Kidney epithelial cell (primary cell): ENCODE results near the gene ZNF160. TPM values are rescaled to one million over a fixed set of nuclear protein-coding genes. Genes with fewer than 3 reads are reported as not detected.

ENCODE experiments used
- DNase-seq: peaks from one replicate; pipeline ENCODE4 v3.0.0-alpha.2; 2010; ENCODE audit warnings: low read depth
- H3K27me3 ChIP-seq: 2 replicates; pipeline ENCODE4 v1.6.0; 2011; ENCODE audit warnings: low read length; ENCODE audit not compliant: control insufficient read depth, insufficient read depth
- H3K36me3 ChIP-seq: 2 replicates; pipeline ENCODE4 v1.5.1; 2011; ENCODE audit warnings: low read length; ENCODE audit not compliant: control insufficient read depth, insufficient read depth
- H3K4me3 ChIP-seq: 2 replicates; pipeline ENCODE4 v1.5.1; 2011; ENCODE audit warnings: low read depth, mild to moderate bottlenecking, control low read depth, low read length
- total RNA-seq: library from RNA; depleted of rRNA; stranded (reverse); fragments of >200 nt; gene quantifications from 2 replicates; pipeline ENCODE4 v1.2.3, GENCODE V29; 2015
- TF ChIP-seq, protein P1 (sequence below): IDR thresholded peaks from 2 replicates; pipeline ENCODE4 v1.5.1; 2011; ENCODE audit warnings: mild to moderate bottlenecking, moderate library complexity, low read length, control low read depth, inconsistent platforms; ENCODE audit not compliant: insufficient read depth, poor library complexity, severe bottlenecking

The ZNF160 gene
- 16.5 and 21.8 TPM in 2 replicates for total RNA-seq

DNA sequence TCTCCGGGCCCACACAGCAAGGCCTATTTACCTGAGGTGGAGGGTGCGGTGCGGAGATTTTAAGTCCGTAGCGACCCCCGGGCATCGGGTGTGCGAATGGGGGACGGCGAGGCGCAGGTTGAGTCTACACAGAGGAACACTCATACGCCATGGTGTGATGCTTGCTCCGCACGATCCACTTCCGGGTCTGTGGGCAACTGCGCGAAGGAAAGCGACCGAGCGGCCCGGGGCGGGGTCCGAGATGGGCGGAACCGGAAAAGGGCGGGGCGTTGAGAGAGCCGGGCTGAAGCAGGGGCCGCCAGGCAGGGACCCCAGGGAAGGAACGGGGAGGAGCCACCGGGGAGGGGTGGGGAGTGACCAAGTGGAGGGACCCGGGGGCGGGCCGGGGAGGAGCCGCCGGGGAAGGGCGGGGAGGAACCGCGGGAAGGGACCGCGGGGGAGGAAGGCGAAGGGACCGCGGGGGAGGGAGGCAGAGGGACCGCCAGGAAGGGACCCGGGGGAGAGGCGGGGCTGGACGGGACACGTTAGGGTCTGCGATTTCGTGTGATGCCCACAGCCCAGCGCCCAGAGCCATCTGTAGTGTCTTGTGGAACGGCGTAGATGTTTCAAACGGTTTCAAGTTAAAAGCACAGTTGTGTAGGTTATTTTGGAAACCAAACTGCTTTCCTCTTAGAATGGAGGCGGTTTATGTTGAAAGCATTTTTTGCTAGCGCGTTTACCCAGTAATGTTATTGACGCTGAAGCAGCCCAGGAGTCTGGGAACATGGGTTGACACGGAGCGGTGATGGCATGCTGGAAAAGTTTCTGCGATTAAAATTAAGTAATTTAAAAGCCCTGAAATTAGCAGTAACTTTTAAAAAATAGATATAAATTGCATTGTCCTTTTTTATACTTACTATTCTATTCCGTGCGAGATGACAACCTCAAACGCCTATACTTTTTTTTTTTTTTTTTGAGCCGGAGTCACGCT, at the start of gene ZNF160:
Gene ZNF160 (minus strand): TSS at position 189 of the 970 bp plus-strand sequence. CDS start 17,146 bp downstream, outside the sequence.
- TF ChIP-seq, protein P1, sequence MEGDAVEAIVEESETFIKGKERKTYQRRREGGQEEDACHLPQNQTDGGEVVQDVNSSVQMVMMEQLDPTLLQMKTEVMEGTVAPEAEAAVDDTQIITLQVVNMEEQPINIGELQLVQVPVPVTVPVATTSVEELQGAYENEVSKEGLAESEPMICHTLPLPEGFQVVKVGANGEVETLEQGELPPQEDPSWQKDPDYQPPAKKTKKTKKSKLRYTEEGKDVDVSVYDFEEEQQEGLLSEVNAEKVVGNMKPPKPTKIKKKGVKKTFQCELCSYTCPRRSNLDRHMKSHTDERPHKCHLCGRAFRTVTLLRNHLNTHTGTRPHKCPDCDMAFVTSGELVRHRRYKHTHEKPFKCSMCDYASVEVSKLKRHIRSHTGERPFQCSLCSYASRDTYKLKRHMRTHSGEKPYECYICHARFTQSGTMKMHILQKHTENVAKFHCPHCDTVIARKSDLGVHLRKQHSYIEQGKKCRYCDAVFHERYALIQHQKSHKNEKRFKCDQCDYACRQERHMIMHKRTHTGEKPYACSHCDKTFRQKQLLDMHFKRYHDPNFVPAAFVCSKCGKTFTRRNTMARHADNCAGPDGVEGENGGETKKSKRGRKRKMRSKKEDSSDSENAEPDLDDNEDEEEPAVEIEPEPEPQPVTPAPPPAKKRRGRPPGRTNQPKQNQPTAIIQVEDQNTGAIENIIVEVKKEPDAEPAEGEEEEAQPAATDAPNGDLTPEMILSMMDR = no peak
- Histone ChIP-seq H3K27me3 (no peaks in the 10 kb centered on the region), H3K4me3 (peak within 1 kb of the TSS; percentile 67), H3K36me3 (no peaks in the 10 kb centered on the region)
- DNase-seq = peak; percentile 71

DNA sequence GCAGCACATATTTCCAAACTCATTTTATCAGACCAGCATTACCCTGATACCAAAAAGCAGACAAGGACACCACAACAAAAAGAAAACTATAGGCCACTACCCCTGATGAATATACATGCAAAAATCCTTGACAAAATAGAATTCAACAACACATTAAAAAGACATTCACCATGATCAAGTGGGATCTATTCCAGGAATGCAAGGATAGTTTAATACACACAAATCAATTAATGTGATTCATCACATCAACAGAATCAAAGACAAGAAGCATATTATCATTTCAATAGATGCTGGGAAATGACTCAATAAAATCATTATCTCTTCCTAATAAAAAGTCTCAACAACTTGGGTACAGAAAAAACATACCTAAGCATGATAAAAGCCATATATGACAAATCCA, 44.4 kb upstream of the ZNF160 start:
- Histone ChIP-seq H3K36me3 (no peaks in the 10 kb centered on the region), H3K27me3 (no peaks in the 10 kb centered on the region)

DNA sequence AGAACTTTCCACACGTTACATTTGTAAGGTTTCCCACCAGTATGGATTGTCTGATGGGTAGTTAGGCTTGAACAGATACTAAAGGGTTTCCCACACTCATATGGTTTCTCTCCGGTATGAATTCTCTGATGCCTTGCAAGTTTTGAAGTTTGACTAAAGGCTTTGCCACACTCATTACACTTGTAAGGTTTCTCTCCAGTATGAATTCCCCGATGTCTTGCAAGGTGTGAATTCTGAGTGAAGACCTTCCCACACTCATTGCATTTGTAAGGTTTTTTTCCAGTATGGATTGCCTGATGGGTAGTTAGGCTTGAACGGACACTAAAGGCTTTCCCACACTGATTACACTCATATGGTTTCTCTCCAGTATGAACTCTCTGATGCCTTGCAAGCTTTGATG, 37.1 kb upstream of the ZNF160 start:
- Histone ChIP-seq H3K27me3 (no peaks in the 10 kb centered on the region), H3K4me3 (no peak overlapping the region), H3K36me3 (no peaks in the 10 kb centered on the region)
- TF ChIP-seq, protein P1 = no peak
- DNase-seq = no peak

More for the DNA sequence above, 44.4 kb upstream of the ZNF160 start:
- H3K4me3 ChIP-seq = no peak overlapping the region
- DNase-seq = no peak
- TF ChIP-seq, protein P1 = no peak

DNA sequence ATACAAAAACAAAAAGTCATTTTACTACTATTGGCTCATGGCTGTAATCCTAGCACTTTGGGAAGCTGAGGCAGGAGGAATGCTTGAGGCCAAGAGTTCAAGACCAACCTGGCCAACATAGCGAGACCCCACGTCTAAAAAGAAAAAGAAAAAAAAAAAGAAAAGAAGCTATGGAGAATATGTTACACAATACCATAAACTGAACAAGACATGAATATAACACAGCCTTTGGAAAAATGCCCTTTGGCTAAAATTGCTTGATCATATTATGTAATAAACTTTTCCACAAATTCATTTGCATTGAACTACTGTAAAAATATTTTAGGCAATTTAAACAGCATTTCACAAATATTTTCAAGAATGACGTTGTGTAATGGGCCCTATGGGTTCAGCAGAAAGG, 33.2 kb upstream of the ZNF160 start:
- Histone ChIP-seq H3K4me3 (no peak overlapping the region), H3K36me3 (no peaks in the 10 kb centered on the region), H3K27me3 (no peaks in the 10 kb centered on the region)
- TF ChIP-seq, protein P1 = no peak
- DNase-seq = no peak

DNA sequence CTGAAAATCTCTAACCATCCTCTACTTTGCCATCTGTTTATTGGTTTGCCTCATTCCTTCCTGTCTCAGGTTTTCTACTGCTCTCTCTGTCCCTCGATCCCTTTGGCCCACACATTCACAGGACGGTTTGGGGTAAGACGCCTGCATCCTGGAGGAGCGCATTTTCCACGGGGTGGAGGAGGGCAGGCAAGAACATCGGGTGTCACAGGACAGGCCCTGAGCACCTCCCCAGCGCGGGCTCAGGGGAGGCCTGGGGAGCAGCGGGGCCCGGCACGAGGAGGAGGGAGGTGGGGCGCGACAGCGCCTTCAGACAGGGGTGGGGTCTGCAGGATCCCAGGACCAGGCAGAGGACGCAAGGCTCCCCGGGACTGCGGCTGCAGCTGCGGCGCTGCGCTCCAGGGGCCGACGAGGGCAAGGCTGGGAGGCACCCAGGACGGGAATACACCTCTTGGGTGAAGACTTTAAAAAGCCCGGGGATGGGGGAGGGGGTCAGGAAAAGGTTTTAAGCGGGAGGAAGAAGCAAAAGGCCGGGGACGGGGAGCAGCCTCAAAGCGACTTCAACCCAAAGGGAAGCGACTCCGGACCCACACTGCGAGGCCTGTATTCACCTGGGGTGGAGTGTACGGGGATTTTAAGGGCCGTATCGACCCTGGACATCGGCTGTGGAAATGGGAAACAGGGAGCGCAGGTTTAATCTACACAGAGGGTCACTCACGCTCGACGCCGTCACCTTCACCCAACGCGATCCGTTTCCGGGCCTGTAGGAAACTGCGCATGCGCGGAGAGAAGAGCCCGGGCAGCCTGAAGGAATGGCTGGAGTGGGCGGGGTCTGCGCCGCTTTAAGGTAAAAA, 29.1 kb upstream of the ZNF160 start, which contains the start of gene ZNF415:
Gene ZNF415 (minus strand): TSS at position 770 of the 851 bp plus-strand sequence. CDS start 10,234 bp downstream, outside the sequence.
- Histone ChIP-seq H3K4me3 (peak within 1 kb of the TSS; percentile 59), H3K36me3 (no peaks in the 10 kb centered on the region), H3K27me3 (no peaks in the 10 kb centered on the region)
- TF ChIP-seq, protein P1 = no peak
- no peak for DNase-seq
